GM23338 (cell line): ENCODE measurements around the gene NF1. TPM values are rescaled to one million over a fixed set of nuclear protein-coding genes. Genes with fewer than 3 reads are reported as not detected.

Experiments
- ATAC-seq: fragments of 200-7000 bp; cut with Tn5 transposase; 3 replicates; pipeline ENCODE4 v1.9.1; 2020
- DNase-seq: peaks from one replicate; pipeline ENCODE4 v3.0.0-alpha.2; 2015; ENCODE audit warnings: low spot score
- H2AFZ ChIP-seq: fragments of 200-600 bp; sonication (generic); 2 replicates; pipeline ENCODE4 v1.8.0; 2016; ENCODE audit warnings: antibody characterized with exemption, mild to moderate bottlenecking, moderate library complexity
- H3F3A ChIP-seq: fragments of 200-600 bp; sonication (generic); replicated peaks from 2 replicates; pipeline ENCODE4 v1.8.0; 2017; ENCODE audit warnings: antibody characterized with exemption, mixed run types, low read depth
- H3K27ac ChIP-seq: fragments of 200-600 bp; sonication (generic); 2 replicates; pipeline ENCODE4 v1.6.1; 2016; ENCODE audit warnings: low read depth
- H3K27me3 ChIP-seq: fragments of 200-600 bp; sonication (generic); 2 replicates; pipeline ENCODE4 v1.8.0; 2016; ENCODE audit warnings: mild to moderate bottlenecking, mixed run types, moderate library complexity; ENCODE audit not compliant: insufficient read depth
- H3K36me3 ChIP-seq: fragments of 200-600 bp; sonication (generic); 2 replicates; pipeline ENCODE4 v1.8.0; 2016; ENCODE audit warnings: mild to moderate bottlenecking; ENCODE audit not compliant: insufficient read depth
- H3K4me1 ChIP-seq: fragments of 200-600 bp; sonication (generic); 2 replicates; pipeline ENCODE4 v1.8.0; 2016; ENCODE audit warnings: mild to moderate bottlenecking, moderate library complexity; ENCODE audit not compliant: insufficient read depth
- H3K4me2 ChIP-seq: fragments of 200-600 bp; sonication (generic); 2 replicates; pipeline ENCODE4 v1.7.1; 2017; ENCODE audit warnings: mixed run types
- H3K4me3 ChIP-seq: fragments of 200-600 bp; sonication (generic); 2 replicates; pipeline ENCODE4 v1.6.1; 2016; ENCODE audit warnings: mixed run types
- H3K79me2 ChIP-seq: fragments of 200-600 bp; sonication (generic); replicated peaks from 2 replicates; pipeline ENCODE4 v1.8.0; 2017; ENCODE audit warnings: mild to moderate bottlenecking; ENCODE audit not compliant: insufficient read depth
- H3K9me2 ChIP-seq: fragments of 200-600 bp; sonication (generic); 2 replicates; pipeline ENCODE4 v1.8.0; 2017; ENCODE audit not compliant: insufficient read depth
- H4K20me1 ChIP-seq: fragments of 200-600 bp; sonication (generic); replicated peaks from 2 replicates; pipeline ENCODE4 v1.8.0; 2017; ENCODE audit warnings: mild to moderate bottlenecking; ENCODE audit not compliant: insufficient read depth
- H3K27ac Mint-ChIP-seq: 2 replicates; pipeline ENCODE4 v1.8.0; 2020; ENCODE audit warnings: inconsistent platforms, mild to moderate bottlenecking, moderate library complexity, mixed read lengths
- H3K27me3 Mint-ChIP-seq: 3 replicates; pipeline ENCODE4 v1.8.0; 2022; ENCODE audit warnings: low read depth, mild to moderate bottlenecking, moderate library complexity, mixed read lengths, inconsistent platforms; ENCODE audit not compliant: insufficient read depth, poor library complexity
- H3K36me3 Mint-ChIP-seq: 3 replicates; pipeline ENCODE4 v1.8.0; 2021; ENCODE audit warnings: low read depth, mild to moderate bottlenecking, inconsistent platforms, moderate library complexity, mixed read lengths
- H3K4me1 Mint-ChIP-seq: 3 replicates; pipeline ENCODE4 v1.8.0; 2020; ENCODE audit warnings: mild to moderate bottlenecking, inconsistent platforms, mixed read lengths
- H3K4me3 Mint-ChIP-seq: 3 replicates; pipeline ENCODE4 v1.8.0; 2021; ENCODE audit warnings: moderate library complexity, mild to moderate bottlenecking, inconsistent platforms, mixed read lengths
- H3K9me3 Mint-ChIP-seq: 3 replicates; pipeline ENCODE4 v1.8.0; 2020; ENCODE audit warnings: moderate library complexity, mild to moderate bottlenecking, inconsistent platforms, mixed read lengths
- CTCF ChIP-seq, 2 experiments: fragments of 200-600 bp in 1 of 2; sonication (generic) in 1 of 2; conservative IDR thresholded peaks; 2 replicates each; pipeline versions ENCODE4 v1.5.1 to v1.6.1; 2016 to 2017; ENCODE audit warnings: antibody characterized with exemption in 2 of 2, low read depth in 2 of 2, mild to moderate bottlenecking in 2 of 2, moderate library complexity in 1 of 2
- ETS1 ChIP-seq: IDR thresholded peaks from 2 replicates; pipeline ENCODE4 v1.6.1; 2016; ENCODE audit warnings: antibody characterized with exemption
- EZH2 ChIP-seq: fragments of 200-600 bp; sonication (generic); IDR thresholded peaks from one replicate; pipeline ENCODE4 v1.8.0; 2017; ENCODE audit warnings: antibody characterized with exemption, mild to moderate bottlenecking, low read depth; ENCODE audit not compliant: unreplicated experiment
- EZH2phosphoT487 ChIP-seq: fragments of 200-600 bp; sonication (generic); IDR thresholded peaks from one replicate; pipeline ENCODE4 v1.8.1; 2018; ENCODE audit warnings: antibody characterized with exemption; ENCODE audit not compliant: unreplicated experiment
- JUNB ChIP-seq: IDR thresholded peaks from one replicate; pipeline ENCODE4 v1.6.1; 2016; ENCODE audit warnings: antibody characterized with exemption; ENCODE audit not compliant: unreplicated experiment
- NANOG ChIP-seq: IDR thresholded peaks from 2 replicates; pipeline ENCODE4 v1.6.1; 2016; ENCODE audit warnings: antibody characterized with exemption, borderline replicate concordance
- POLR2AphosphoS5 ChIP-seq: IDR thresholded peaks from 2 replicates; pipeline ENCODE4 v1.6.1; 2016; ENCODE audit warnings: antibody characterized with exemption, low read depth
- STAT1 ChIP-seq: IDR thresholded peaks from one replicate; pipeline ENCODE4 v1.6.1; 2016; ENCODE audit warnings: antibody characterized with exemption; ENCODE audit not compliant: unreplicated experiment
- ZNF114 ChIP-seq: fragments of 250-450 bp; sonication (Bioruptor Pico); IDR thresholded peaks from 2 replicates; pipeline ENCODE4 v1.5.0; 2020; ENCODE audit warnings: mild to moderate bottlenecking, moderate library complexity
- ZNF331 ChIP-seq: fragments of 250-450 bp; sonication (Bioruptor Pico); IDR thresholded peaks from 2 replicates; pipeline ENCODE4 v1.5.0; 2020; ENCODE audit warnings: low read depth, mild to moderate bottlenecking, moderate library complexity
- ZNF462 ChIP-seq: fragments of 250-450 bp; sonication (Bioruptor Pico); IDR thresholded peaks from 2 replicates; pipeline ENCODE4 v1.5.0; 2020; ENCODE audit warnings: mild to moderate bottlenecking, moderate library complexity
- polyA plus RNA-seq: library from polyadenylated mRNA; unstranded; fragments of >200 nt; fragmentation: Nextera tagmentation; extraction: Ambion mirVana; gene quantifications from 2 replicates; pipeline ENCODE4 v1.2.1, GENCODE V29; 2016
- total RNA-seq: library from RNA; depleted of rRNA; stranded (reverse); fragments of >200 nt; shearing (Covaris generic); gene quantifications from 2 replicates; pipeline ENCODE4 v1.2.3, GENCODE V29; 2014

NF1 gene
- total and polyA plus RNA-seq, 2 experiments from 2014 or later: 16.3 to 49.7 TPM

GRCh38 chr17:31374503-31374902, 279.7 kb downstream of the NF1 start (continued):
- no peak for TF ChIP-seq ZNF462 (CRISPR knock-in tag)
- no peak for TF ChIP-seq ETS1
- no peak for TF ChIP-seq ZNF114
- TF ChIP-seq JUNB: no peak
- no peak for TF ChIP-seq NANOG
- TF ChIP-seq POLR2AphosphoS5: no peak
- no peak for TF ChIP-seq EZH2phosphoT487

GRCh38 chr17:31378638-31379037, 283.9 kb downstream of the NF1 start:
- H3K79me2 ChIP-seq: no peaks in the 10 kb centered on the region
- H3K36me3 ChIP-seq: no peaks in the 10 kb centered on the region
- H4K20me1 ChIP-seq: no peaks in the 10 kb centered on the region
- H3K4me3 ChIP-seq: no peak overlapping the region
- no peaks in the 10 kb centered on the region for H3F3A ChIP-seq
- H3K9me3 Mint-ChIP-seq: no peaks in the 10 kb centered on the region
- no peak overlapping the region for H3K4me3 Mint-ChIP-seq
- no peak overlapping the region for H2AFZ ChIP-seq
- no peaks in the 10 kb centered on the region for H3K27me3 Mint-ChIP-seq
- DNase-seq (peak; percentile 81), ATAC-seq (peak; percentile 83)
- H3K27ac Mint-ChIP-seq: peak overlapping the region; percentile 30; the same call in 1 of the 2 replicates
- no peaks in the 10 kb centered on the region for H3K27me3 ChIP-seq
- H3K4me1 Mint-ChIP-seq: peaks cover 32% of the 10 kb centered on the region
- H3K9me2 ChIP-seq: no peaks in the 10 kb centered on the region
- peak overlapping the region; percentile 28; the same call in 1 of the 2 replicates for H3K27ac ChIP-seq
- H3K4me1 ChIP-seq: peaks cover 31% of the 10 kb centered on the region
- peak overlapping the region; percentile 48; the same call in 1 of the 2 replicates for H3K4me2 ChIP-seq
- H3K36me3 Mint-ChIP-seq: no peaks in the 10 kb centered on the region
- TF ChIP-seq EZH2: no peak
- TF ChIP-seq CTCF (conservative IDR thresholded peaks at IDR 0.05; ENCODE audit: low read depth in 2 of 2): peak; percentile 15 to 37; a peak in 3 of 4 replicates
- no peak for TF ChIP-seq ZNF331 (CRISPR knock-in tag)
- no peak for TF ChIP-seq STAT1
- no peak for TF ChIP-seq NANOG
